HEK293T (cell line): Measurements from ENCODE around the gene SNX19.

Experiments used
- CTCF ChIA-PET: fragments of 350-600 bp; formaldehyde crosslinking; extraction: SDS; loops from one replicate; lab custom pipeline; 2021; ENCODE audit warnings: antibody characterized with exemption, inconsistent platforms; lab: Yijun Ruan, JAX
- POLR2A ChIA-PET: fragments of 350-600 bp; formaldehyde crosslinking; extraction: SDS; loops from one replicate; lab custom pipeline; 2020; ENCODE audit warnings: antibody characterized with exemption, inconsistent platforms; lab: Yijun Ruan, JAX
- DNase-seq: peaks from one replicate; pipeline ENCODE4 v3.0.0; 2012; ENCODE audit warnings: mixed read lengths; ENCODE audit errors: extremely low spot score
- ARNT ChIP-seq: fragments of 450-650 bp; IDR thresholded peaks from 2 replicates; pipeline ENCODE4 v1.6.1; 2017; ENCODE audit warnings: mild to moderate bottlenecking
- BHLHE40 ChIP-seq: fragments of 450-650 bp; IDR thresholded peaks from 2 replicates; pipeline ENCODE4 v1.6.1; 2016; ENCODE audit warnings: mild to moderate bottlenecking, moderate library complexity, borderline replicate concordance
- CTBP1 ChIP-seq: fragments of 450-650 bp; IDR thresholded peaks from 2 replicates; pipeline ENCODE4 v1.6.1; 2016; ENCODE audit warnings: borderline replicate concordance
- ELF4 ChIP-seq: fragments of 450-650 bp; IDR thresholded peaks from 2 replicates; pipeline ENCODE4 v1.6.1; 2017; ENCODE audit warnings: antibody characterized with exemption
- FOXA1 ChIP-seq: fragments of 450-650 bp; IDR thresholded peaks from 2 replicates; pipeline ENCODE4 v1.6.1; 2016; ENCODE audit warnings: mild to moderate bottlenecking
- FOXK2 ChIP-seq: fragments of 450-650 bp; IDR thresholded peaks from 2 replicates; pipeline ENCODE4 v1.6.1; 2016; ENCODE audit warnings: mild to moderate bottlenecking
- FOXM1 ChIP-seq: fragments of 450-650 bp; IDR thresholded peaks from 2 replicates; pipeline ENCODE4 v1.6.1; 2017; ENCODE audit warnings: mild to moderate bottlenecking, borderline replicate concordance
- HDGF ChIP-seq: fragments of 450-650 bp; IDR thresholded peaks from 2 replicates; pipeline ENCODE4 v1.6.1; 2017; ENCODE audit warnings: antibody characterized with exemption, borderline replicate concordance
- L3MBTL2 ChIP-seq: fragments of 450-650 bp; conservative IDR thresholded peaks from 2 replicates; pipeline ENCODE4 v1.6.1; 2016; ENCODE audit warnings: mild to moderate bottlenecking
- LEF1 ChIP-seq: fragments of 450-650 bp; IDR thresholded peaks from 2 replicates; pipeline ENCODE4 v1.6.1; 2017; ENCODE audit warnings: mild to moderate bottlenecking, borderline replicate concordance
- NFRKB ChIP-seq: fragments of 450-650 bp; IDR thresholded peaks from 2 replicates; pipeline ENCODE4 v1.6.1; 2016; ENCODE audit warnings: mild to moderate bottlenecking, moderate library complexity
- SP1 ChIP-seq: fragments of 450-650 bp; IDR thresholded peaks from 2 replicates; pipeline ENCODE4 v1.6.1; 2017
- SUZ12 ChIP-seq: fragments of 450-650 bp; IDR thresholded peaks from 2 replicates; pipeline ENCODE4 v1.6.1; 2016; ENCODE audit warnings: mild to moderate bottlenecking
- TARDBP ChIP-seq: fragments of 450-650 bp; IDR thresholded peaks from 2 replicates; pipeline ENCODE4 v1.6.1; 2016
- ZNF384 ChIP-seq: fragments of 450-650 bp; IDR thresholded peaks from 2 replicates; pipeline ENCODE4 v1.6.1; 2016
- TF ChIP-seq, protein P1 (sequence below): fragments of 450-650 bp; IDR thresholded peaks from 2 replicates; pipeline ENCODE4 v1.6.1; 2016

SNX19 gene

DNA sequence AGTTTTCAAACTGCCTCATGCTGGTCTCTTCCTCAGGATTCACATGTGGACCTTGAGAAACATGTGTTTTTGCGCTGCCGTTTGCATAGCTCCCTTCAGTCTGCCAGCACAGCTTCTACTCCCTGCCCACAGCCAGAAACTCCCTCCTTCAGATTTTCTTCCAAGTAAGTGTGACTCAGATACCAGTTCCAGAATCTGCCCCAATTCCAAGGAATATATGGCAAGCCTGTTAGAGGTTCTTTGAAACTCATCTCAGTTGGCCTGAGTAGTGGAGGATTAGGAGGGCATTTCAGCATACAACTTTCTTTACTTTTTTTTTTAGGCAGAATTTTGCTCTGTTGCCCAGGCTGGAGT, 67.1 kb downstream of the SNX19 start:
- ChIA-PET POLR2A (no interaction called here), CTCF (interaction anchor here (0.8 kb wide), 1 partner anchor 418 kb away, joined by 3 read pairs; no protein-coding TSS in a partner anchor)
- TF ChIP-seq SP1 (no peak), LEF1 (no peak), ARNT (no peak), NFRKB (no peak), ZNF384 (no peak), SUZ12 (no peak)
- DNase-seq, result no peak

DNA sequence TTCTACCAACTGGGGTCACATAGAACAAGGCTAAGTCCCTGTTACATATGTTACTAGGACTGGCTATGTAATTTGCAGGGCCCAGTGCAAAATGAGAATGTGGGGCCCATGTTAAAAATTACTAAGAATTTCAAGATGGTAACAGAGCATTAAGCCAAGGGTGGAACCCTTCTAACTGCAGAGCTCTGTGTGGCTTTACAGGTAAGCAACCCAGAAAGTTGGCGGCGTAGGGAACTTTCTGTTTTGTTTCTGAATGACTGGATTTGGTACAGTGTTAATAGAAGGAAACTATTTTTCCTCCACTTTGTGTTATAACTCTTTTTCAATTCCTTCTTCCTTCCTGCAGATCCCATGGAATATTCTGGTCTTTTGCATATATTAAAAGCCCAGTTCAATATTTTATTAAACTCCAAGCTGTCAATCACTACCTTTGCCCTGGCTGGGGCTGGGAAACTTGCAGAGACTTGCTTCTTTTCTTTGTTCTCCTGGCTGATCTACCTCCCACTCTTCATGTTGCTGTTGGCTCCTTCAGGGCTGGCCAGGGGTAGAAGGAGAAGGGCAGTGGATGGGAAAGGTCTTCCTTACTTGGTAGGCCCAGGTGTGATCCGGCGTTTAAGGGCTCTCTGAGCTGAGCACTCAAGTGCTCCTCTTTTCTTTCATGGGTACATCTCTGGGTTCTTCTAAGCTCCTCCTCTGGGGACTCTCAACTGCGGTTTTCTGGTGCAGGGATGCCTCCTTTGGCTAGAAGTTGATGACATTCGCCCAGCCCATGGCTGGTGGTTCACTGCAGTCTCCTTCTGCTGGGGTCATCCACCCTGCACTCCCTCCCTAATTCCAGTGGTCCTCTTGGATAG, 67.7 kb downstream of the SNX19 start:
- POLR2A ChIA-PET, result no interaction called here
- TF ChIP-seq FOXK2 (no peak), SP1 (no peak), ARNT (no peak), FOXM1 (no peak), ELF4 (no peak), NFRKB (no peak)
- no peak for DNase-seq
- CTCF ChIA-PET, result interaction anchor here (0.8 kb wide), 1 partner anchor 417 kb away, joined by 3 read pairs; no protein-coding TSS in a partner anchor

DNA sequence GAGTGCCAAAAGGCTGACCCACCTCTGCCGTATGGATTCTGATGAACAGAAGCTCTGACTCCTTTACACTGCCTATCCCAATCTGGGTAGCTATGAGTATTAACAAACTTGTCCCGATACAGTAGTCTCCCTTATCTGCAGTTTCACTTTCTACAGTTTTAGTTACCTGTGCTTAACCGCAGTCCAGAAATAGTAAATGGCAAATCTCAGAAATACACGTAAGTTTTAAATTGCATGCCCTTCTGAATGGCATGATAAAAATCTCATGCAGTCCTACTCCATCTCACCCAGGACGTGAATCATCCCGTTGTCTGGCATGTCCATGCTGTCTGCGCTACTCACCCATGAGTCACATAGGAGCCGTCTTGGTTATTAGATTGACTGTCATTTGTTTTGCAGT, 68.8 kb downstream of the SNX19 start:
- POLR2A ChIA-PET, result no interaction called here

DNA sequence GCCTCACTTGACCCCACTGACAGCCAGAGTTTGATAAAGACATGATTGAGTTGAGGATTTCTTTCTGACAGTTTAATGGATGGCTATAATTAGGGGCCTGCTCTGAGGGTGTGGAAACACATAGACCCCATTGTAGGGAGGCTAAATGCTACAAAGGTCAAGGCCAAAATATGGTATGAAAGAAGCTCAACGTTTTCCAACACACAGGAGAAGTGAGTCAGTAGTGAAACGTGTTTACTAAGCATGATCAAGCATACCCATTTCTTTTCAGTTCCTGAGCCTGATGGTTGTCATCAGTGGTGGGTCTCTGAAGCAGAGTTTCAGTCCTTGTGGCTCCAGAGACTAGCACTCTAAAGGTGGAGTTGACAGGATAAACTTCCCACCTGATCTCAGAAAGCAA, 69.7 kb downstream of the SNX19 start:
- no peak for TF ChIP-seq FOXM1
- no peak for TF ChIP-seq CTBP1
- TF ChIP-seq SP1, result no peak
- TF ChIP-seq BHLHE40, result no peak
- TF ChIP-seq LEF1, result no peak
- TF ChIP-seq FOXK2, result no peak
- POLR2A ChIA-PET, result no interaction called here
- CTCF ChIA-PET, result interaction anchor here (0.6 kb wide), 1 partner anchor 1550 kb away, joined by 3 read pairs; no protein-coding TSS in a partner anchor
- no peak for DNase-seq

More for the DNA sequence above, 68.8 kb downstream of the SNX19 start:
- TF ChIP-seq FOXK2 (no peak), ELF4 (no peak)
- no peak for DNase-seq
- CTCF ChIA-PET, result no interaction called here

DNA sequence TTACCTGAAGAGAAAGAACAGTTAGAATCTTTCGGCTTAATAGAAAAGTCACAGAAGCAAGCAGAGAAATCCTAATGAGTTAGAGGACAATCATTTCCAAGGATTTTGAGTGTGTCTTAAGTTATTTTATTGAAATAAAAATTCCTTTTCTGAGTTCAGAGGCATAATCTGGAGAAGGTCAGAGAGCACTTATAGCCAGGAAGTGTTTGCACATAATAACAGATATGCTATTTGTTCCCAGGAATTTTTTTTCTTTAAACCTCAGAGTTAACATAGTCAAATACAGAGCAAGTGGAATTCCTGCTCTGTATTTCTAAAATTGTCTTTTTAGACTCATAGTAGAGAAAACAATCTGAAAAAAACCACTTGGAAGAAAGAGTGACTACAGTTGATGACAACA, 74.3 kb downstream of the SNX19 start:
- ChIA-PET CTCF (no interaction called here), POLR2A (interaction anchor here (1.7 kb wide), 1 partner anchor 12 kb away, joined by 3 read pairs; no protein-coding TSS in a partner anchor)

DNA sequence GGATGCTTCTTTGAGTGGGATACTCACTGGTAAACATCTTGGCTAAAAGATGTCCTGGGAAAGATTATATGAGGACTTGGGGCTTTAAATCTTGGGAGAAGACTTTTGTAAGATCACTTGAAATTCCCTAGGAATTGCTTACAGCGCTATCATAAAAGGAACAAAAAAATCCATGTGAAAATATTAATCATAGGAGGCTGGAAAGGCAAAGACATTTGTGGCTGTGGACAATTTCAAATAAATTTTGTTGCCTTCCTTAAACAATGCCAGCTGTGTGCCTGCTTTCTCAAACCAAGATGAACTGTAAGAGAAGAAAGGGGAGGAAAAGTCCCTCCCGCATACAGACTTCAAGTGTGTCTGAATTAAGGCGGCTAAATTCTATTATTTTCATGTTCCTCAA, 75.6 kb downstream of the SNX19 start:
- no peak for DNase-seq
- TF ChIP-seq SP1 (no peak), FOXM1 (no peak), FOXK2 (no peak), TARDBP (no peak), ELF4 (no peak), SUZ12 (no peak), CTBP1 (no peak)
- ChIA-PET POLR2A (interaction anchor here (1.7 kb wide), 1 partner anchor 10 kb away, joined by 3 read pairs; no protein-coding TSS in a partner anchor), CTCF (interaction anchor here (1.5 kb wide), 1 partner anchor 22 kb away, joined by 4 read pairs; no protein-coding TSS in a partner anchor)

More for the DNA sequence above, 74.3 kb downstream of the SNX19 start:
- no peak for TF ChIP-seq HDGF
- no peak for TF ChIP-seq ZNF384
- TF ChIP-seq, protein P1, sequence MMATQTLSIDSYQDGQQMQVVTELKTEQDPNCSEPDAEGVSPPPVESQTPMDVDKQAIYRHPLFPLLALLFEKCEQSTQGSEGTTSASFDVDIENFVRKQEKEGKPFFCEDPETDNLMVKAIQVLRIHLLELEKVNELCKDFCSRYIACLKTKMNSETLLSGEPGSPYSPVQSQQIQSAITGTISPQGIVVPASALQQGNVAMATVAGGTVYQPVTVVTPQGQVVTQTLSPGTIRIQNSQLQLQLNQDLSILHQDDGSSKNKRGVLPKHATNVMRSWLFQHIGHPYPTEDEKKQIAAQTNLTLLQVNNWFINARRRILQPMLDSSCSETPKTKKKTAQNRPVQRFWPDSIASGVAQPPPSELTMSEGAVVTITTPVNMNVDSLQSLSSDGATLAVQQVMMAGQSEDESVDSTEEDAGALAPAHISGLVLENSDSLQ, result no peak
- TF ChIP-seq SP1, result no peak
- TF ChIP-seq FOXK2, result no peak
- TF ChIP-seq TARDBP, result no peak
- TF ChIP-seq LEF1, result no peak
- TF ChIP-seq NFRKB, result no peak
- TF ChIP-seq ELF4, result no peak
- TF ChIP-seq SUZ12, result no peak
- TF ChIP-seq CTBP1, result no peak
- TF ChIP-seq FOXM1, result no peak
- TF ChIP-seq FOXA1, result no peak
- no peak for TF ChIP-seq BHLHE40
- TF ChIP-seq ARNT, result no peak
- TF ChIP-seq L3MBTL2, result no peak
- DNase-seq, result no peak

DNA sequence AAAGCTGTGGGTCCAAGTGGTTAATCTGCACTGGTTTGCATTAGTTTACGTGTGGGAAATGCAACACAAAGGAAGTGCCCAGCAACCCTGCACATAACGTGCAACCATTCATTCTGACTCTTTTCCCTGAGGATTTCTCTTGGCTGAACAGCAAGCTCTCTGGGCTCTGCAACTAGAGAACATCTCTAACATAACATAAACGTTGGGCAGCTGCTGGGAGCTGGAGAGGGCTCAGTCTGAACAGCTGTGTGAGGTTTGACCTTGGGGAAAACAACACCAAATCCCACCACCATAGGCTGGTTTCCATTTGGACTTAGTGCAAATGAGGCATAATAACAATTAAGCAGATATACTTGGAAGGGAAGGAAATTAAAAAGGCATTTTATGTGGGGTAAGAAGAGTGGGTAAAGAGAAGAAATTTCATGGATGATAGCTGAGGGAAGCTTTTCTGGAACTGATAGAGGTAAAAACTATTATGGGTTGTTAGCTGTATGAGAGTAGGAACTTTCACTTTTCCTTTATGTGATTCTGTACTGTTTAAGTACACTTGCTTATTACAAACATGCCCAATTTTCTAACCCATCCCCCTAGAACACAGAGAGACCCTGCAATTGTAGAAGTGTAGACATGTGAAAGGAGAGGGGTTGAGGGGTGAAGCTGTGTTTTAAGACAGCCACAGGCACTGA, 76.2 kb downstream of the SNX19 start:
- DNase-seq, result no peak
- CTCF ChIA-PET, result interaction anchor here (1.5 kb wide), 1 partner anchor 22 kb away, joined by 4 read pairs; no protein-coding TSS in a partner anchor
- TF ChIP-seq BHLHE40, result no peak
- no peak for TF ChIP-seq TARDBP
- no peak for TF ChIP-seq SP1
- no peak for TF ChIP-seq ARNT
- no peak for TF ChIP-seq FOXM1
- TF ChIP-seq FOXK2, result no peak
- POLR2A ChIA-PET, result interaction anchor here (1.7 kb wide), 1 partner anchor 10 kb away, joined by 3 read pairs; no protein-coding TSS in a partner anchor

DNA sequence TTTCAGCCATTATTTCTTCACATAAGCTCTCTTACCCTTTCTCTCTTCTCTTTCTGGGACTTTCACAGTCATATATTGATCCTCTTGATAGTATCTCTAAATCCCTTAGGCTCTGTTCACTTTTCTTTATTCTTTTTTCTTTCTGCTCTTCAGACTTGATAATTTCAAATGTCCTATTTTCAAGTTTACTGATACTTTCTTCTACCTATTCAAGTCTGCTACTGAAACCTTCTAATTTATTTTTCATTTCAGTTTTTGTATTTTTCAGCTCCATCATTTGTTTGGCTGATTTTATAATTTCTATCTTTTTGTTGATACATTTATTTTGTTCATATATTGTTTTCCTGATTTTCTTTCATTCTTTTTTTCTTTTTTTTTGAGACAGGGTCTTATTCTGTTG, 79.1 kb downstream of the SNX19 start:
- CTCF ChIA-PET, result no interaction called here
- POLR2A ChIA-PET, result no interaction called here

More for the DNA sequence above, 79.1 kb downstream of the SNX19 start:
- TF ChIP-seq ARNT (no peak), BHLHE40 (no peak)
- no peak for DNase-seq
